Measurements from ENCODE around the gene COL4A2.
"Not testable (repeated sequence)": the region's sequence is repeated elsewhere in the genome, so short reads cannot be mapped to it uniquely, and the experiment has no call there.

COL4A2 gene

DNA sequence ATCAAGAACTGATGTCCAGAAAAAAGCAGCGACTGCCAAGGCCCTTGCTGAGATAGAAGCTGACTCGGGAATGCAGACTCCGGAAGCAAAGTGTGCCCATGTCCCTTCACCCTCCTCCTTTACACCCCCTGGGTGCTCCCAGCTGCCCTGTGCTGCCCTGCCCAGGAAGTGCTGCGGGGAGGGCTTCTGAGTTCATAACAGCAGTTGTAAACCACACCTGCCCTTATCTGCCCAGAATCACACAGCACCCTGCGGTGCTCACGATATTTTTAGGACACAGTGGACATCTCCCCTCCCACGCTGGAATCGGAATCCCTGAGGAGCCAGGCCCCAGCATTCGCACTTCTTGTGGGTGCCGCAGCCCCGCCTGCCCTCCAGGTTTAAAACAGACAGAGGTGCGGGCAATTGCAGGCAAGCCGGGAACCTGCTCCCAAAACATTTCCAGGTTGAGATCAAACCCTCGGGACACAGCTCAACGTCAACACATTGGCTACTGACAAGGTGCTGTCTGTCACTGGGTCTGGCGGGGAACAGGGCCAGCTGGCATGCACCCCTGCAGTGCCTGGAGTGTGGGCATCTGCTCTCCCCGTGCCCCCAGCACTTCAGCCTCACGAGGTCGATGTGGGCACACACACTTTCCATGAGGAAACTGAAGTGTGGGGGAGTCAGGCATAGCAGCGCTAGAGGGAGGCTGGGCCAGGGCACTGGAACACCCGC, 217.6 kb downstream of the COL4A2 start:
- DNase-seq, result no peak

DNA sequence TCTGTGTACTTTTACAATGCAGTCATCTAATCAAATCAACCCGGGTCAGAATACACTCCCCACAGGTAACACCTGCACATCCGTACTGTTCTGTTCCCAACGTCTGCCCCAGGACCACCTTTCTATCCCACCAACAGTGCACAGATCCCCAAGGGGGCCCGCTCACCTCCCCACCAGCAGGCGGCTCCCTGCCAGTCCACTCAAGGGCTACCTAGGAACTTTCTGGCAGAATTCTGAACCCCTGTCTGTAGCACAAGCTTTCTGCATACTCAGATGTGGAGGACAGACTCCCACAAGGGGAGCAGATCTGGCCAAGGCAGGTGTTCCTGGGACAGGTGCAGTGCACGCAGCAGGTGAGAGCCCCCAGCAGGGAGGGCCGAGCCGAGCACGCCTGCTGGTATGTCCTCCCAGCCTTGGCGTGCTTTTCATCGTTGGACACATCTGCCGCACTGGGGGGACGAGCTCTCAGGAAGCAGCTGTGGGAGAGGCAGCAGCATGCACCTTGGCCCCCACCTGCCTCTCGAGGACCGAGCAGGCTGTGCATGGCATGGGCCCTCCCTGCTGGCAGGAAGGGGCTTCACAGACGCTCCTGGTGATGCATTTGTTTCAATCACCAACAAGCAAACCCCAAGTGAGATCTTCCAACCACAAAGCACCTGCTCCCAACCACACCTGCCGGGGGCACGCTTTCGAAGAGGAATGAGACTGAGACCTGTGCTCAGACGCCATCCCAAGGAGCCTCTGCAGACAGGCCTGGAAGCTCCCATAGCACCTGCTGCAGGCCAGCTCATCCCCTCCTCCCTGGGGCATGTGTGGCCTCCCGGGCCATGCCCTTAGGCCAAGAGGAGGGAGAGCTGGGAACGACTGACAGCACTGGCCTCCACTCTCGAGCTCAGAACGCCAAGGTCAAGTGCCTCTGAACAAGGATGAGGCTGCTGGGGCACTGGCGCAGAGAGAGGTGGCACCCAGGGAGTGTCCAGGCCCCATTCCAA, 218.5 kb downstream of the COL4A2 start:
- no peak for DNase-seq

DNA sequence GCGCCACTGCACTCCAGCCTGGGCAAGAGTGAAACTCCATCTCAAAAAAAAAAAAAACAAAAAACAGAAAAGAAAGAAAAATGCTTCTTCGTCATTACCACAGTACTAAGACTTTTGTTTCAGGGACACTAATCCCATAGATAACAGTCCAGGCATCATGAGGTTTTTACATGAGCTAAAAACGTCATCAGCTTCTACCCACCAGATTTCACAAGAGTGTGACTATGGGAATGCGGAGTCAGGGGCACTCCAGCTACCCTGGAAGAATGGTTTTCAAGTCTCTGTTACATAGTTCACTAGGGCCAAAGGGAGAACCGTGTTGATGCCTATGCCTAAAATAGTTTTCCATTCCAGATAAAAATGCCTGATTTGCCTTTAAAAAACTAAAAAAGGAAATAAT, 221.3 kb downstream of the COL4A2 start:
- DNase-seq, result no peak

DNA sequence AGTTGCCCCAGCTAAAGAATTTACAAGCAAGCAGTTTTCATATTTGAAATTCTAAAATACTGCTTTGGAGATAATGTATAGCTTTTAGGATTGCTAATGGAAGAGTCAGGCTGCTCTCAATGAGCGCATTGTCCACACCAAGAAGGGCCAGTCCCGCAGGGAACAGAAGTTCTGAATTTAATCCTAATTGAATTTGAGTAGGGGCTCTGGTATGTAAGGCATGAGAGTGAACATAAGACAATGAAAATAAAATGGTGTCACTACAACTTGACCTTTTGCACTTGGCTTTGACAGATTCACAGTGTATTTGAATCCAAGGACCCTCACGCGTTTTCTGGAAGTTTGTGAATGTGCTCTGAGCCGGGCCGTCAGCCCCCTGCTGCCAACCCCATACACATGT, 221.8 kb downstream of the COL4A2 start:
- DNase-seq, result no peak

DNA sequence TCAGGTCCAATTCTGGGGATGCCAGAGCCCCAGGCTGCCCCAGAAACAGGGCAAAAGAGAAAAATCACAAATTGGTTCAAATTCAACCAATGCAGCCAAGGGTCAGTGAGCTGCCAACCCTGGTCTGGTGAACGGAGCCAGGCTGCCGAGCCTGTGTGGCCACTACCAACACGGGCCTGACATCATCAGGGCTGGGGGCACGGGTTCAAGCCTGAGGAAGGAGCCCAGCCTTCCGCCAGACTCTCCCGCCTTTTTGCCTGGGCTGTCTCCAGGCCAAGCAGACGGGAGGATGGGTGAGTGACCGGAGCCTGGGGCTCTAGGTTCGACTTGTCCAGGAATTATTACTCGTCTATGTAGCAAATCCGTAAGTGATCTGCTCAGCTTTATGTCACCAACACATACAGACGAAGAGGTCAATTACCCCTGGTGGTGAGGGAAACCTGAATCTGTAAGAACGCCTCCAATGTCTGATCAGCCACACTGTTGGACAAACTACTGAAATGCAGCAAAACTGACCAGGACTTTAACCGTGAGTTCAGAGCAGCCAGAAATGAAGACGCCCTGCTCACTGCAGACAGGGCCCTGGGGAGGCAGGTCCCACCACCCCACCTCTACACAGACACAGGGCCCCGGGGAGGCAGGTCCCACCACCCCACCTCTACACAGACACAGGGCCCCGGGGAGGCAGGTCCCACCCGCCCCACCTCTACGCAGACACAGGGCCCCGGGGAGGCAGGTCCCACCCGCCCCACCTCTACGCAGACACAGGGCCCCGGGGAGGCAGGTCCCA, 222.6 kb downstream of the COL4A2 start:
- no peak for DNase-seq

DNA sequence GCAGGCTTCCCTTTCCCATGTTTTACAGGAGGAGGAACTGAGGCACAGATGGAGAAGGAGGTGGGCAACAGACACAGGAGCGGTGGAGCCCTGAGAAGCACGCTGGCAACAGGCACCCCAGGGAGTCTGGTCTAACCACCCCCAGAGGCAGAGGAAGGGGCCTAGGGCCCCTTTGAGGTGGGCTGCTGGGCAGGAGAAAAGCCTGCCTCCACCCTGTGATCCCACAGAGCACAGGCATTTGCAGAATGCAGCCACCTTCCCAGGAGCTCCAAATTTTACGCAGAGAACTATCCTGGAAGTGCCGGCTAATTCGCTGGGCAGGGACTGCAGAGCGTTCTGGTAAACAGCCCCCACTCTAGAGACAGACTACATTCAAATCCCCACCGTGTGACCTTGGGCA, 224.0 kb downstream of the COL4A2 start:
- no peak for DNase-seq

DNA sequence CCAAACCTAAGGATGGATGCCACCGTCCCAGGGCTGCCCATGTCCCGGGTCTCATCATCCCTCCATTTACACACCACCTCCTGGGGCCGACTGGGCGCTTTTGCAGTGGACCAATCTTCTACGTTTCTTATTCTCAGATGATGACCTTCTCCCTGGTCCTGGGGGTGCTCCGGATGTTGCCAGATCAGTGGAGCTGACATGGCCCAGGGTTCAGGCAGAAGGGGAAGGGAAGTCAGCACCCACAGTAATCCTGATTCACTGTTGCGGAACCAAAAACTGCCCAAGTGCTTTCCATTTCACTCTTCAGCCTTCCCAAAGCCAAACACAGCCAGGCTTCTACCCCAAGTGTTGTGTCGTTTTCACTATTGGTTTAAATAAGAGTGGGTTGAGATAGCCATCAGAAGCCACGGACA, 224.6 kb downstream of the COL4A2 start:
- DNase-seq, result no peak

DNA sequence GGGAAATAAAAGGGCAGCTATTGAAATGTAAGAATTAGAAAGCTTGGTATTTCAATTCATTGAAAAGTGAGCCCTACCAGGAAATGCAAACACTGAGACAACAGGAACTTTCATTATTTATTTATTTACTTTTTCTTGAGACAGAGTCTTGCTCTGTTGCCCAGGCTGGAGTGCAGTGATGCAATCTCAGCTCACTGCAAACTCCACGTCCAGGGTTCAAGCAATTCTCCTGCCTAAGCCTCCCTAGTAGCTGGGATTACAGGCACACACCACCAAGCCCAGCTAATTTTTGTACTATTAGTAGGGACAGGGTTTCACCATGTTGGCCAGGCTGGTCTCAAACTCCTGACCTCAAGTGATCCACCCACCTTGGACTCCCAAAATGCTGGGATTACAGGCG, 225.2 kb downstream of the COL4A2 start:
- DNase-seq, result not testable (repeated sequence)

DNA sequence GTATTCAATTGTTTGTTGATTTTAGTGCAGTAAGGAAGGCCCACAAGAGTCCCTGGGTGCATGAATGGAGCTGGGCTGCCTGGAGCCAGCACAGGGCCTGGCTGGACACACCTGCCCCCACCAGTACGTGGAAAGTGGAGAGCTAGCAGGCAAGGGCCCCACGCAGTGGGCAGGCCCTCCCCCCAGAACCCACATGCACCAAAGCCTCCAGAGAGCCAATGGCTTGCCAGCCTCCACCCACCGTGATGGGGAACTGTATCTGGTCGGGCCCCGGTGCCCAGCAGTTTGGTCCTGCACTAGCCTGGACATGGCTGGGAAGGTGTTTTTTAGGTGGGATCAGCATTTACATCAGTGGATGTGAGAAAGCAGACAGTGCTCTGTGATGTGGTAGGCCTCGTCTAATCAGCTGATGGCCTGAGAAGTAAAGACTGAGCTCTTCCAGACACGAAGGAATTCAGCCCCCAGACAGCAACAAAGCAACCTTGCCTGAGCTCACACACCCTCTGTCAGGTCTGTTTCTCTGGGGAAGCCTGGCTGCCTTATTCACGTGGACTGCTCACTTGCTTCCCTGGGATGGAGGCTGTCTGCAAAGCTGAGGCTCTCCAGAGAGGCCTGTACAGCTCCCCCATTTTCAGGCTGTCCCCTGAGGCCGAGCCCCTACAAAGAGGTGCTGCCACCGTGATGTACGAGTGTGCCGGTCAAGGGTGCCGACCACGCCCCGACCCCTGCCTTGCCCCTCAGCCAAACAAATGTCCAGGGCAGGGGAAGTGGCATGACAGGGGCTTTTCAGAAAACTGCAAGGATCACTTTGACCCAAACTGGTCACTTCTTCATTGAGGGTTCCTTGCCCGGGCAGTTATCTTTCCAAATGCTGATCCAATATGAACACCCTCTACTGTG, 226.9 kb downstream of the COL4A2 start:
- no peak for DNase-seq

DNA sequence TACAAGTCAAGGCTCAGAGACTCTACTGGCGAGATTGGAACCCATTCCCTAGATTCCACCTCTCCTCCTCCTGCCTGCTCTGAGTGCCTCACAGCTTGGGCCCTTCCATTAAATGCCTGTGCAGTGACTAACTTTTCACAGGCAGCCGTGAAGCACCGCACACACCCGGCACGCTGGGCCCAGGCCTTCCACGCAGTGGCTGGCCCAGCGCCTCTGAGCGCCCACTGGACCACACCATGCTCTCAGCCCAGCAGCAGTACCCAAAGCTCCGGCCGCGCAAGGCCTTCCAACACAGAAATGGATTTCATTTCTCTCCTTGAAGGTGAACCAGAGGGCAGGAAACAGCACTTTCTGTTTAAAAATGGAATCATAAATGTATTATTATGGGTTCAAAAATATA, 228.4 kb downstream of the COL4A2 start:
- DNase-seq, result no peak

DNA sequence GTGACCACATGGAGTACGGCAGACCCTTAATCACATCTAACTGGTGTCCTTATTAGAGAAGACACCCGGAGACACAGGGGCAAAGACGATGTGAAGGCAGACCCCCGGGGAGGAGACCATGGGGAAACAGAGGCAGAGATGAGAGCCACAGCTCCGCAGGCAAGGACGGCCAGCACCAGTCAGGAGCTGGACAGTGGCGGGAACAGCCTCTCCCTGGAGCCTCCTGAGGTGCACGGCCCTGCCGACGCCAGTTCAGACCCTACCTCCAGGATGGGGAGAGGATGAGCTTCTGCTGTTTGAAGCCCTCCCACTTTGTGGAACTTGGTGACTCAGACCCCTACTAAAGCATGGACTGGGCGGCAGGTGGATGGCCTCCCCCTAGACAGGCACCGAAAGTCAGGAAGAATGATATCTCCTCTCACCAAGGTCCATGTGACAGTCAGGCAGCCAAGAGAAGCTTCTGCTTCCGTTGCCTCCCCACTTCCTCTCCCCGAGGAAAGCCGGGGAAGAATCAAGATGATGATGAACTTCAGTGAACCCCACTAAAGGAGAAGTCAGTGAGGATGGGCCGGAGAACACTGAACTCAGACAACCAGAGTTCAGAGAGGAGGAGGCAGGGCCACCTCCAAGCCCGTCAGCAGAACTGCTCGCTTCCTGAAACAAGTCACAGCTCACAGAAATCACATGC, 229.1 kb downstream of the COL4A2 start:
- no peak for DNase-seq

DNA sequence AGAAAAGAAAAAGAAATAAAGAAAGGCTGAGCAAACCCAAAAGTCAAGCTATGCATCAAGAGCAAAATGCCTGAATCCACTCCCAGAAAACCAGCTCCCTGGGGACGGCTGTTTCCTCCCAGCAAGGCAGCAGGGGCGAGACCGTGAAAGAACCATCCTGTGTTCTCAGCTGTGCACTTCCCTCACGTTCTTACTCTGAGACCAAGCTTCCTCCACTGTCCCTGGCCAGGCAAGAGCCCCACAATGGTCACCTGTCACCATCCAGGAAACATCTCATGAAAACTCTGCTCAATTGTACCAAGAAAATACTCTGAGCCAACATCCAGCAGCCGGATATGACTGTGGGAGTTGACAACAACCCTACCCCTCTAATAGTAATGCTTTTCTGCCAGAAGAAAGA, 231.5 kb downstream of the COL4A2 start:
- DNase-seq, result no peak

DNA sequence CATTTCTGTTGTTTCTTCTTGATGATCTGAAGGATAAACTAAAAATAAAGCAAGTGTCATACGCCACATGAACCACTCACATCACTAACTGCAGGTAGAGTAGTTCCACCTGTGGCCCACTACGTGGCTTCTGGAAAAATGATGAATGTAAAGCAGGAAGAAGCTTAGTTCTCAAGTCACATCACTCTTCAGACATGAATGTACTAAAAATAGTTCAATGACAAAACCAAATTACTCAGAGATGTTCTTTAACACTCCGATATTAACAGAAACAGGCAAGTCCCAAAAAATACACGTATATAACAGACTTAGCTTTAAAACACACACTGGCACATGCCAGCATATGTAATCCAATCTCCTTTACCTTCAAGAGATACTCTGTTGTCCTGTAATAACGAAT, 232.8 kb downstream of the COL4A2 start:
- no peak for DNase-seq

DNA sequence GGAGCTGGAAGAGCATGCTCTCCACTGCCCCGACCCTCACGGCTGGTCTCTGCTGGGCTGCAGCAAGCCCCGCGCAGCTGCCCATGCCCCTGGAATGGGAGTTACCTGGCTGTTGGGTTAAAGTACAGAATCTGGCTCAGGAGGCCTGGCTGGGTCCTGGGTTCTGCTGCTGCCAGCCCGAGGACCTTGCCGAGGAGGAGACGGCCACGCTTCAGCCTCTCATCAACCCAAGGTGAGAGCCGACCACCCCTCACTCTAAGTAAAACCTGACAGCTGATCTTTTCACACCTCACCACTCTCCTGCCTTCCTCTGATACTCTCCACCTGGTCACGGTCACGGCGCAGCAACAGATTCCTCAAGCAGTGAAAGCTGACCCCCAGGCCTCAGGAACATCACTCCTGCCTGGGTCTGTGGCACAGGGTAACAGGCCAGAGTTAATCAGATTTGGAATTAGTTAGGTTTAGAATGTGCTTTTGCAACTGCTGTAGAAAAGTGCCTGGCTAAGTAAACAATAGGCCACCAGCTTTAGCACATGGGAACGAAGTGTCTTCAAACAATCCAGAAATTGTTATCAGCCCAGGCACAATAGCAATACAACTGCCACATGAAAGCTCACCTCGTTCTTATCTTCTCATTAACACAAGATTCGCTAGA, 233.9 kb downstream of the COL4A2 start:
- DNase-seq, result no peak

DNA sequence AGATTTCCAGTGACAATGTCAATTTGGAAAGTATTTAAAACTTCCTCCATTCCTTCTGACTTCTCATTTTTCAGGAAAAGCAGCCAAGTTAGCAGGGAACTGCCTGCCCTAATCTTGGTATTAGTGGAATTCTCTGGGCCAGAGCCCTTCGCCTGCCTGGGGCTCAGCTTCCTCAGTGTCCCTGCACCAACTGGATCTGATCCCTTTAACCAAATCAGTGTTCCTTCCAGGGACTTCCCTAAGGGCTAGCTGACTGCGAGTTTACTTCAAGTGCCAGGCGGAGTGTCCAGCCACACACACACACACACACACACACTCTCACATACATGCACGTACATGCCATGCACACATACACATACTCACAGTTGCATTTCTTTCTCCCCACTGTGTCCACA, 234.4 kb downstream of the COL4A2 start:
- no peak for DNase-seq

DNA sequence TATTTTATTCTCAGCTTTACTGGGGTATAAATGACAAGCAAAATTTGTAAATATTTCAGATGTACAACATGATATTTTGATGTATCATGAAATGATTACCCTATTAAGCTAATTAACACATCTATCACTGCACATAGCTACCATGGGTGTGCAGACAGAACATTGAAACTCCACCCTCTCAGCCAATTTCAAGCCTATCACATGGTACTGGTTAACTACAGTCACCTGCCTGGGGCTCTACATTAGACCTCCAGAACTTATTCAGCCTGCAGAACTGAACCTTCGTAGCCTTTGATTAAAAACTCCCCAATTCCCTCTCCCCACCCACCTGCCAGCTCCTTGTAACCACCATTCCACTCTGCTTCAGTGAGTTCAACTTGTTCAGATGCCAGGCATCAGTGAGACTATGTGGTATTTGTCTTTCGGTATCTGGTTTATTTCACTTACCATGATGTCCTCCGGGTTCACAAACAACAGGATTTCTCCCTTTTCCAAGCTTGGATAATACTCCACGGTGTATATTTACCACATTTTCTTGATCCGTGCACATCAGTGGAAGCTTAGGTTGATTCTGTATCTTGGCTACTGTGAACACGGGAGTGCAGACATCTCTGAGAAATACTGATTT, 235.2 kb downstream of the COL4A2 start:
- DNase-seq, result no peak

DNA sequence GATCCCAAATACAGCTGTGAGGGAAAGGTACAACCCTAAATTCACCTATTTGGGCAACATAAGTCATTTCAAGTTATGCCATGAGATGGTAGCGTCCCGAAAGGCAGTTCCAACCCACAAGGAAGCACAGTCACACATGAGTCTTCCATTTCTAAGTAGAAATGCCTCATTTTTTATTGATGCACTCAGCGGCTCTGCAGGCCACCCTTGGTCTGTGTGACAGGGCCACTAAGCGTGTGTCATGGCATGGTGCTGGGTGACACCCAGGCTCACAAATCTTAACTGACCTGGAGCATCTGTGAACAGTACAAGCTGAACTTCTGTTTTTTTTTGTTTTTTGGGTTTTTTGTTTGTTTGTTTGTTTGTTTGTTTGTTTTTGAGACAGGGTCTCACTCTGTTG, 239.3 kb downstream of the COL4A2 start:
- DNase-seq, result no peak

DNA sequence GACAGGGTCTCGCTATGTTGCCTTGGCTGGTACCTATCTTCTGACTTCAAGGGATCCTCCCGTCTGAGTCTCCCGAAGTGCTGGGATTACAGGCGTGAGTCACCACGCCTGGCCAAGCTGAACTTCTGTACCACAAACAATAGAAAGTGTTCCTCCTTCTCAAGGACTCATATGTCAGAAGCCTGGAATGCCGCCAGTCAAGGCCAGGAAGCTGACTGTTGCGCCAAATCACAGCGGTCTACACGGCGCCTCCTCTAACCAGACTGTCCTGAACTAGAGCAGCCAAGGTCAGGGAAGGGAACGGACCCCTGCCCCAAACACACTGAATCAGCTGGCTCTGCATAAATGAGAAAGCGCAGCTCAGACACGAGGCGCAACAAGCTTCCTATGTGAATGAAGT, 239.8 kb downstream of the COL4A2 start:
- no peak for DNase-seq

DNA sequence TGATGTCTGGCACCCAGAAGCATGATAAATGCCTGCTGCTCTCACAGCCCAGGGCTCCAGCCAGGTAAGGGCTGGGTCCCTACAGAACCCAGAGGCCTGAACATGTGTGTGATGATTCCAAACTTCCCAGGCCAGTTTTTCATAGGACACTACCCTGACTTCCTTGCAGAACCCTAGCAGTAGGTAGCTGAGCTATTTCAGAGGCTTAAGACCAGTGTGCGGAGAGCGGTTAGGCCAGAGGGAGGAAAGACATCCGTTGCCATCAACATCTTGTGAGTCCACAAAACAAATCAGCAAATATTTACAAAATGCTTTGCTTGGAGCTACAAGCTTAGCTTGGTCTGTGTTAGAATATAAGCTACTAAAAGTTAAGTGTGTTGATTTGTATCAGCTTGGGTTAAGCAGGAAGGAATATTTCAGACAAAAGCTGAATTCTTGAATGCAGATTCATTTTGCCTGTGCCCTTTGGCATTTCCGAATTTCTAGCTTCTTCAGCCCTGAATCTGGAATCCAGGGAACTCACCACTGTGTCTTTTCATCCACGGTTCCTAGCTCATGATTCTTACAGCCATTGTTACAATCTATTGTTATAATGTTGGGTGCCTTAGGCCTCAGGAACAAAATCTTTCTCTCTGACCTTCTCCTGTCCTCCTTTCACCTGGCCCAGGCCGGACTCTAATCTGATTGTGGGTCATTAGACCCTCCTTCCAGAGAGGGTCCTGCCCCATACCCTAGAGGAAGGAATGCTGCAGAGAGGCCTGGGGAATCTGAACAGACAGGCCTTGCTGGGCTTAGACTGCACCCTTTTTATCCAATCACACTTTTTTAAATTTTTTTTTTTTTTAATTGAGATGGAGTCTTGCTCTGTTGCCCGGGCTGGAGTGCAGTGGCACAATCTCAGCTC, 242.1 kb downstream of the COL4A2 start:
- no peak for DNase-seq

DNA sequence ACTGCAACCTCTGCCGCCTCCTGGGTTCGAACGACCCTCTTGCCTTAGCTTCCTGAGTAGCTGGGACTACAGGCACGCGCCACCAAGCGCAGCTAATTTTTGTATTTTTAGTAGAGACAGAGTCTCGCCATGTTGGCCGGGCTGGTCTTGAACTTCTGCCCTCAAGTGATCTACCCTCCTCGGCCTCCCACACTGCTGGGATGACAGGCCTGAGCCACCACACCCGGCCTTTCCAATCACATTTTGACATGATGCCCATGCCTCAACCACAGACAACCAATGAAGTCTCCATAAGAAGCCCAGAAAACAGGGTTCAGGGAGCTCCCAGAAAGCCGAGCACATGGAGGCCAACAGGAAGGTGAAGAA, 242.7 kb downstream of the COL4A2 start:
- DNase-seq, result no peak
